Midbrain (tissue), 1 donor: ENCODE data around the gene NXT2.
A peak's percentile ranks its signal among the peaks of the same experiment; 100 is the strongest.
"Not testable (repeated sequence)": the region's sequence is repeated elsewhere in the genome, so short reads cannot be mapped to it uniquely, and the experiment has no call there.

Experiments
- DNase-seq: peaks from one replicate; lab custom pipeline; 2025; lab: John Stamatoyannopoulos, UW

The NXT2 gene

GRCh38 chrX:109536439-109537323 is at the start of gene NXT2:
TSS of gene NXT2 (plus strand) at chrX:109536844. CDS start at chrX:109537007, 163 bp downstream.
- peak; percentile 89 for DNase-seq

- DNase-seq, result no peak
Measured at GRCh38 chrX:109487640-109488039, 49.0 kb upstream of the NXT2 start.

- DNase-seq, result no peak
Measured at GRCh38 chrX:109489174-109489573, 47.5 kb upstream of the NXT2 start.

GRCh38 chrX:109498434-109498833 is 38.2 kb upstream of the NXT2 start:
- DNase-seq, result no peak

GRCh38 chrX:109501176-109501575 is 35.5 kb upstream of the NXT2 start:
- DNase-seq, result no peak

GRCh38 chrX:109508915-109509314 is 27.7 kb upstream of the NXT2 start:
- no peak for DNase-seq

GRCh38 chrX:109511113-109511512 is 25.5 kb upstream of the NXT2 start:
- no peak for DNase-seq

GRCh38 chrX:109519001-109519400 is 17.6 kb upstream of the NXT2 start:
- DNase-seq, result no peak

- DNase-seq, result no peak
Measured at GRCh38 chrX:109533005-109533404, 3.6 kb upstream of the NXT2 start.

- DNase-seq, result no peak
Measured at GRCh38 chrX:109533631-109534030, 3.0 kb upstream of the NXT2 start.

GRCh38 chrX:109534933-109535332 is 1.7 kb upstream of the NXT2 start:
- DNase-seq, result no peak

GRCh38 chrX:109535578-109535977 is 1.1 kb upstream of the NXT2 start:
- no peak for DNase-seq

GRCh38 chrX:109537324-109537665 is 651 bp downstream of the NXT2 start:
- DNase-seq, result peak; percentile 65

- not testable (repeated sequence) for DNase-seq
Measured at GRCh38 chrX:109539007-109539406, 2.4 kb downstream of the NXT2 start.

- no peak for DNase-seq
Measured at GRCh38 chrX:109553862-109554261, 17.2 kb downstream of the NXT2 start.

GRCh38 chrX:109576083-109576482 is 39.4 kb downstream of the NXT2 start:
- not testable (repeated sequence) for DNase-seq

- DNase-seq, result no peak
Measured at GRCh38 chrX:109577055-109577454, 40.4 kb downstream of the NXT2 start.

- DNase-seq, result no peak
Measured at GRCh38 chrX:109578916-109579315, 42.3 kb downstream of the NXT2 start.

GRCh38 chrX:109585488-109585887 is 48.8 kb downstream of the NXT2 start:
- DNase-seq, result no peak

GRCh38 chrX:109590176-109590575 is 53.5 kb downstream of the NXT2 start:
- DNase-seq, result no peak
